K562 (cell line): ENCODE measurements around the gene TMEM126B. TPM values are rescaled to one million over a fixed set of nuclear protein-coding genes. Genes with fewer than 3 reads are reported as not detected.

Experiments
- ARNT ChIP-seq, 2 experiments: fragments of 450-650 bp; IDR thresholded peaks; 2 replicates each; pipeline ENCODE4 v1.6.1; 2016; ENCODE audit warnings: mild to moderate bottlenecking in 1 of 2
- CBX1 ChIP-seq: sonication (generic); IDR thresholded peaks from 2 replicates; pipeline ENCODE4 v1.6.1; 2016; ENCODE audit warnings: antibody characterized with exemption, low read depth, mild to moderate bottlenecking
- CREB1 ChIP-seq, 2 experiments: sonication (generic) in 1 of 2; formaldehyde crosslinking in 1 of 2; IDR thresholded peaks; 2 replicates each; pipeline versions ENCODE4 v1.6.1 to v1.8.0; 2012 to 2022; ENCODE audit warnings: inconsistent platforms in 1 of 2, mild to moderate bottlenecking in 1 of 2, missing genetic modification reagents in 1 of 2, moderate library complexity in 1 of 2
- E2F3 ChIP-seq: fragments of 250-450 bp; sonication (Bioruptor Pico); IDR thresholded peaks from 2 replicates; pipeline ENCODE4 v1.4.0; 2020; ENCODE audit warnings: mild to moderate bottlenecking
- ESRRA ChIP-seq: fragments of 450-650 bp; IDR thresholded peaks from 2 replicates; pipeline ENCODE4 v1.6.1; 2014; ENCODE audit warnings: low read depth, mild to moderate bottlenecking, moderate library complexity, borderline replicate concordance
- GABPA ChIP-seq: fragments of 200-800 bp; sonication (Bioruptor generic); conservative IDR thresholded peaks from 2 replicates; pipeline ENCODE4 v1.6.1; 2016; ENCODE audit warnings: low read depth, missing genetic modification characterization, missing compliant biosample characterization
- HMG20A ChIP-seq: fragments of 450-650 bp; formaldehyde crosslinking; conservative IDR thresholded peaks from 2 replicates; pipeline ENCODE4 v1.4.0; 2020; ENCODE audit warnings: mild to moderate bottlenecking, mixed read lengths
- MIER1 ChIP-seq: fragments of 450-650 bp; IDR thresholded peaks from 2 replicates; pipeline ENCODE4 v1.6.1; 2016; ENCODE audit warnings: antibody characterized with exemption, mild to moderate bottlenecking, low read depth
- NFATC3 ChIP-seq: fragments of 450-650 bp; IDR thresholded peaks from 2 replicates; pipeline ENCODE4 v1.6.1; 2017; ENCODE audit warnings: mild to moderate bottlenecking
- RCOR1 ChIP-seq, 2 experiments: IDR thresholded peaks; 2 replicates each; pipeline ENCODE4 v1.6.1; 2012; ENCODE audit warnings: low read depth in 2 of 2, low read length in 2 of 2, borderline replicate concordance in 1 of 2, improper control_type of control experiment in 1 of 2
- RREB1 ChIP-seq: fragments of 250-450 bp; sonication (Bioruptor Pico); IDR thresholded peaks from 2 replicates; pipeline ENCODE4 v1.4.0; 2020
- SIN3B ChIP-seq: fragments of 450-650 bp; IDR thresholded peaks from 2 replicates; pipeline ENCODE4 v1.6.1; 2017; ENCODE audit warnings: low read depth, mild to moderate bottlenecking, moderate library complexity
- ZNF274 ChIP-seq: IDR thresholded peaks from 2 replicates; pipeline ENCODE4 v1.6.1; 2011; ENCODE audit warnings: low read depth, mild to moderate bottlenecking, low read length, moderate library complexity, borderline replicate concordance
- polyA plus RNA-seq, 8 experiments: library from polyadenylated mRNA; depleted of rRNA in 4 of 8; stranded (reverse) in 5 of 8; unstranded in 3 of 8; fragments of >200 nt; fragmentation: Nextera tagmentation in 2 of 8; fragmentation: Illumina TruSeq in 1 of 8; extraction: Ambion mirVana in 2 of 8; extraction: Trizol in 1 of 8; gene quantifications; 2 replicates each; pipeline versions ENCODE4 v1.2.1 to v1.2.3, GENCODE V29; 2011 to 2014; ENCODE audit warnings: inconsistent platforms in 1 of 8, missing spikeins in 1 of 8
- total RNA-seq, 7 experiments: library from RNA; depleted of rRNA in 6 of 7; stranded (reverse); fragments of >200 nt in 6 of 7; fragmentation: Illumina TruSeq in 2 of 7; extraction: Trizol in 2 of 7; gene quantifications; 2 replicates each; pipeline versions ENCODE4 v1.2.1 to v1.2.3, GENCODE V29; 2011 to 2021; ENCODE audit warnings: low replicate concordance in 1 of 7
- TF ChIP-seq, protein P1 (sequence below): fragments of 250-450 bp; sonication (Bioruptor Pico); IDR thresholded peaks from 2 replicates; pipeline ENCODE4 v1.8.0; 2021; ENCODE audit warnings: borderline replicate concordance, mild to moderate bottlenecking, moderate library complexity; ENCODE audit not compliant: poor library complexity, severe bottlenecking
- TF ChIP-seq, protein P2 (sequence below): fragments of 250-450 bp; sonication (Bioruptor Pico); IDR thresholded peaks from 2 replicates; pipeline ENCODE4 v1.4.0; 2020; ENCODE audit warnings: mild to moderate bottlenecking, moderate library complexity
- TF ChIP-seq, protein P3 (sequence below), 2 experiments: fragments of 450-650 bp; IDR thresholded peaks; 2 replicates each; pipeline ENCODE4 v1.6.1; 2016

TMEM126B gene
- total and polyA plus RNA-seq, 9 of the 15 experiments (the other 6 are each of a cell fraction or from before 2014, with no cell fraction given), result 85.5 to 226 (median 164) TPM

- TF ChIP-seq NFATC3 (no peak), RCOR1 (IDR thresholded peaks at IDR 0.05; ENCODE audit: borderline replicate concordance in 1 of 2, low read depth in 2 of 2, low read length in 2 of 2) (no peak), E2F3 (CRISPR knock-in tag) (peak; percentile 75), ZNF274 (no peak), HMG20A (CRISPR knock-in tag) (no peak), GABPA (tag) (peak; percentile 90), RREB1 (CRISPR knock-in tag) (no peak), CREB1 (IDR thresholded peaks at IDR 0.05) (peak; percentile 55; the same call in 1 of the 2 replicates), CREB1 (CRISPR knock-in tag; IDR thresholded peaks at IDR 0.05) (no peak), ARNT (IDR thresholded peaks at IDR 0.05) (peak in 1 of 2 experiments; percentile 65; a peak in 1 of 4 replicates), CBX1 (no peak), MIER1 (no peak), ESRRA (peak; percentile 46; the same call in 1 of the 2 replicates), SIN3B (0 out of 2 replicates have a peak, but pooled peaks have one; percentile 48)
- TF ChIP-seq, protein P1, sequence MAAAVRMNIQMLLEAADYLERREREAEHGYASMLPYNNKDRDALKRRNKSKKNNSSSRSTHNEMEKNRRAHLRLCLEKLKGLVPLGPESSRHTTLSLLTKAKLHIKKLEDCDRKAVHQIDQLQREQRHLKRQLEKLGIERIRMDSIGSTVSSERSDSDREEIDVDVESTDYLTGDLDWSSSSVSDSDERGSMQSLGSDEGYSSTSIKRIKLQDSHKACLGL (CRISPR knock-in tag), result no peak
- TF ChIP-seq, protein P2, sequence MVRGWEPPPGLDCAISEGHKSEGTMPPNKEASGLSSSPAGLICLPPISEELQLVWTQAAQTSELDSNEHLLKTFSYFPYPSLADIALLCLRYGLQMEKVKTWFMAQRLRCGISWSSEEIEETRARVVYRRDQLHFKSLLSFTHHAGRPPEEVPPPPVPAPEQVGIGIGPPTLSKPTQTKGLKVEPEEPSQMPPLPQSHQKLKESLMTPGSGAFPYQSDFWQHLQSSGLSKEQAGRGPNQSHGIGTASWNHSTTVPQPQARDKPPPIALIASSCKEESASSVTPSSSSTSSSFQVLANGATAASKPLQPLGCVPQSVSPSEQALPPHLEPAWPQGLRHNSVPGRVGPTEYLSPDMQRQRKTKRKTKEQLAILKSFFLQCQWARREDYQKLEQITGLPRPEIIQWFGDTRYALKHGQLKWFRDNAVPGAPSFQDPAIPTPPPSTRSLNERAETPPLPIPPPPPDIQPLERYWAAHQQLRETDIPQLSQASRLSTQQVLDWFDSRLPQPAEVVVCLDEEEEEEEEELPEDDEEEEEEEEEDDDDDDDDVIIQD (CRISPR knock-in tag), result no peak; the same call in 1 of the 2 replicates
- TF ChIP-seq, protein P3, sequence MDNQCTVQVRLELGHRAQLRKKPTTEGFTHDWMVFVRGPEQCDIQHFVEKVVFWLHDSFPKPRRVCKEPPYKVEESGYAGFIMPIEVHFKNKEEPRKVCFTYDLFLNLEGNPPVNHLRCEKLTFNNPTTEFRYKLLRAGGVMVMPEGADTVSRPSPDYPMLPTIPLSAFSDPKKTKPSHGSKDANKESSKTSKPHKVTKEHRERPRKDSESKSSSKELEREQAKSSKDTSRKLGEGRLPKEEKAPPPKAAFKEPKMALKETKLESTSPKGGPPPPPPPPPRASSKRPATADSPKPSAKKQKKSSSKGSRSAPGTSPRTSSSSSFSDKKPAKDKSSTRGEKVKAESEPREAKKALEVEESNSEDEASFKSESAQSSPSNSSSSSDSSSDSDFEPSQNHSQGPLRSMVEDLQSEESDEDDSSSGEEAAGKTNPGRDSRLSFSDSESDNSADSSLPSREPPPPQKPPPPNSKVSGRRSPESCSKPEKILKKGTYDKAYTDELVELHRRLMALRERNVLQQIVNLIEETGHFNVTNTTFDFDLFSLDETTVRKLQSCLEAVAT (IDR thresholded peaks at IDR 0.05), result peak; percentile 42 to 50; a peak in 2 of 4 replicates
Observed at GRCh38 chr11:85664615-85665481, 36.5 kb downstream of the TMEM126B start, which contains the start of gene CREBZF (continued).
